ENCODE data around the gene PHLDA1. TPM values are rescaled to one million over a fixed set of nuclear protein-coding genes. Genes with fewer than 3 reads are reported as not detected.

The PHLDA1 gene
- total and polyA plus RNA-seq, 7 experiments from 2014 or later, result 0.20 to 25.1 (median 1.5) TPM

DNA sequence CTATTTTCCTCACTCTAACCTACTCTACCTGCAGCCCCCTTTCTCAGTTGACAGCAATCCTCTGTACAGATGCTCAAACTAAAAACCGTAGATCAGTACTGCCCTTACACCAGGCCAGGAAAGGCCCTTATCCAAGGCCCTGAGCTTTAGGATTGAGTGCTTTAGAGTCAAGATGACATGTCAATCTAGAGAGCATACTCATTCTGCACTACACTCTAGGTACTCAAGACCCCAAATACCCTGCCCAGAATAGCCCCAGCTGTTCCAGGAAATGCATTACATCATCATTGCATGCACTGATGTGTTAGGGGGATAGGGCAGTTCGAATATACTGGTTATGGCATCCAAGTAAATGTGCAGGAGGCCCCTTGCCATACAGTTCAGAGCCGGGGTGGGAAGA lies 3.5 kb upstream of the PHLDA1 start:
- H3K9me3 Mint-ChIP-seq, result peaks cover 0 to 2% (median 0%) of the 10 kb centered on the region in 11 donors
- POLR2A ChIA-PET, result no interaction called here
- no peak overlapping the region for H3K27ac Mint-ChIP-seq
- no peaks in the 10 kb centered on the region for H3K27me3 ChIP-seq (ENCODE audit: control insufficient read depth in 2 of 2, insufficient read depth in 2 of 2, low read length in 2 of 2)
- no peak overlapping the region for H3K4me3 ChIP-seq (ENCODE audit: low read length)
- H3K27me3 Mint-ChIP-seq, result peaks cover 0 to 5% (median 0%) of the 10 kb centered on the region in 5 donors
- H3K36me3 ChIP-seq (ENCODE audit: control insufficient read depth in 2 of 3, insufficient read depth in 3 of 3, low read length in 3 of 3), result no peaks in the 10 kb centered on the region
- ATAC-seq (no peak), DNase-seq (no peak)
- intact Hi-C loops (cut with micrococcal nuclease), result loop anchor here in 1 of 2 donors (5.0 to 10.0 kb wide), 2 partner anchors 422 to 1350 kb away; no protein-coding TSS in a partner anchor
- peaks cover 5% of the 10 kb centered on the region in 2 donors for H3K4me1 ChIP-seq (ENCODE audit: control insufficient read depth in 2 of 2, insufficient read depth in 2 of 2, low read length in 2 of 2)
- H3K4me3 Mint-ChIP-seq, result no peak overlapping the region
- no peak overlapping the region for H3K27ac ChIP-seq (ENCODE audit: low read depth, low read length)
- H3K36me3 Mint-ChIP-seq, result peaks cover 0 to 6% (median 0%) of the 10 kb centered on the region in 5 donors
- CTCF ChIA-PET, result interaction anchor here (1.1 to 1.5 kb wide), 2 partner anchors 507 to 508 kb away, joined by 4 to 10 read pairs; no protein-coding TSS in a partner anchor
- peaks cover 13 to 39% (median 24%) of the 10 kb centered on the region in 7 donors for H3K4me1 Mint-ChIP-seq
- H3K9me3 ChIP-seq (ENCODE audit: control insufficient read depth in 2 of 3, low read length in 3 of 3), result no peaks in the 10 kb centered on the region

DNA sequence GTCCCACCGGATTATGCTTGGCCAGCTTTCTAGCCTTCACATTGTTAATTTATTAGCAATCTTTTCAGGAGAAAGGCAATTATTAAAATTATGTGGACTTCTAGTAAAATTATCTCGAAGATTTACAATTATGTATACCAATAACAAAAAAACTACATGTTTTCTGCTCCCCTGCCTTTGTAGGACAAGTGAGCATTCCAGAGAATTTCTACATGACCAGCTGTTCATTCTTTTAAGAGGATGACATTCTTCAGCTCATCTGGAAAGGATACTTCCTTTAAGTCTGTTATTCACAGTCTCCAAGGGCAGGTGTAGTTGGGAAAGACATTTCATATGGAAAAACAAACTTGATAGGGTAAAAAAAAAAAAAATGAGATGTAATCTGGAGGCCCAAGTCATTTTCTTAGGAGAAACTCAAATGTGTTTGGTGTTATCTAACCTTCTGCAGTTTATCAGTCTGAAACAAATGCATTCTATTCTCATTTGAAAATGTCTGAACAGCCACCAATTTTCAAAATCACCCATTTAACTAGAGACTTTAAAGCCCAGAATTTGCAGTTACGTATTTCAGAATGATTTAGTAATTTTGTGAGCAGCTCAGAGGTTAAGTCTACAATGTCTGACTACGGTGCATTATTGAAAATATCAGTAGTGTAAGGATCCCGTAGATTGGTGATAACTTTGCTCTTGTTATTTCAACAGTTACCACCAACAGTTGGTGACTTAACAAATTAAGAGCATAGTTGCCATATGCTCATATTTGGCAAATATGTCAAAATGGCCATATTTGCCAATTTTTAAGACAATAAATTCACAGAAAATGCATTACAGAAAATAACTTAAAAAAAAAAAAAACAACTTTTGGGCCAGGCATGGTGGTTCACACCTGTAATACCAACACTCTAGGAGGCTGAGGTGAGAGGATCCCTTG lies 1.8 kb upstream of the PHLDA1 start:
- ATAC-seq, result no peak
- peak overlapping the region in 6 of 9 donors; percentile 79 to 98 (median 90) for H3K27ac Mint-ChIP-seq
- H3K4me1 ChIP-seq (ENCODE audit: control insufficient read depth in 2 of 2, insufficient read depth in 2 of 2, low read length in 2 of 2), result peaks cover 5% of the 10 kb centered on the region in 2 donors
- H3K4me3 Mint-ChIP-seq, result peak overlapping the region in 7 of 10 donors; percentile 85 to 98 (median 94)
- H3K36me3 Mint-ChIP-seq, result peaks cover 0 to 18% (median 0%) of the 10 kb centered on the region in 5 donors
- peaks cover 0 to 5% (median 0%) of the 10 kb centered on the region in 5 donors for H3K27me3 Mint-ChIP-seq
- H3K27me3 ChIP-seq (ENCODE audit: control insufficient read depth in 2 of 2, insufficient read depth in 2 of 2, low read length in 2 of 2), result no peaks in the 10 kb centered on the region
- no peaks in the 10 kb centered on the region for H3K9me3 ChIP-seq (ENCODE audit: control insufficient read depth in 2 of 3, low read length in 3 of 3)
- no peaks in the 10 kb centered on the region for H3K36me3 ChIP-seq (ENCODE audit: control insufficient read depth in 2 of 3, insufficient read depth in 3 of 3, low read length in 3 of 3)
- H3K27ac ChIP-seq (ENCODE audit: low read depth, low read length), result no peak overlapping the region
- no peak for DNase-seq
- ChIA-PET POLR2A (interaction anchor here (0.6 to 1.3 kb wide), 3 partner anchors 110 to 522 kb away, joined by 3 to 5 read pairs (median 4); partner anchors contain the start of gene KRR1), CTCF (interaction anchor here (0.6 to 1.0 kb wide), 3 partner anchors 506 to 551 kb away, joined by 3 to 6 read pairs (median 3); no protein-coding TSS in a partner anchor)
- H3K9me3 Mint-ChIP-seq, result peaks cover 0 to 2% (median 0%) of the 10 kb centered on the region in 11 donors
- intact Hi-C loops (cut with micrococcal nuclease), result loop anchor here (5.0 to 10.0 kb wide), 5 partner anchors 91 to 1349 kb away; partner anchors contain the start of genes BBS10 (in 1 of the 2) and ZDHHC17 (in 1 of the 2)
- no peak overlapping the region for H3K4me3 ChIP-seq (ENCODE audit: low read length)
- H3K4me1 Mint-ChIP-seq, result peaks cover 13 to 50% (median 30%) of the 10 kb centered on the region in 7 donors

- peaks cover 0 to 20% (median 0%) of the 10 kb centered on the region in 5 donors for H3K36me3 Mint-ChIP-seq
- intact Hi-C loops (cut with micrococcal nuclease), result loop anchor here (5.0 to 10.0 kb wide), 5 partner anchors 90 to 1348 kb away; partner anchors contain the start of genes BBS10 (in 1 of the 2) and ZDHHC17 (in 1 of the 2)
- no peaks in the 10 kb centered on the region for H3K9me3 ChIP-seq (ENCODE audit: control insufficient read depth in 2 of 3, low read length in 3 of 3)
- CTCF ChIA-PET, result interaction anchor here (0.6 to 1.5 kb wide), 9 partner anchors 11 to 550 kb away, joined by 3 to 6 read pairs (median 3); partner anchors contain the start of gene KRR1
- H3K27me3 Mint-ChIP-seq, result peaks cover 0 to 5% (median 0%) of the 10 kb centered on the region in 5 donors
- DNase-seq (peak in 6 of 9 donors; percentile 3 to 35 (median 24)), ATAC-seq (peak; percentile 21)
- H3K27me3 ChIP-seq (ENCODE audit: control insufficient read depth in 2 of 2, insufficient read depth in 2 of 2, low read length in 2 of 2), result no peaks in the 10 kb centered on the region
- peaks cover 0 to 2% (median 0%) of the 10 kb centered on the region in 11 donors for H3K9me3 Mint-ChIP-seq
- H3K36me3 ChIP-seq (ENCODE audit: control insufficient read depth in 2 of 3, insufficient read depth in 3 of 3, low read length in 3 of 3), result no peaks in the 10 kb centered on the region
- H3K4me3 ChIP-seq (ENCODE audit: low read length), result peak overlapping the region; percentile 76
- peak overlapping the region; percentile 85 to 98 (median 93) for H3K4me3 Mint-ChIP-seq
- POLR2A ChIA-PET, result interaction anchor here (0.6 to 2.7 kb wide), 9 partner anchors 12 to 731 kb away, joined by 3 to 15 read pairs (median 5); partner anchors contain the start of genes GLIPR1L2, KRR1, NAP1L1 and OSBPL8
- peak overlapping the region; percentile 74 for H3K27ac ChIP-seq (ENCODE audit: low read depth, low read length)
- peak overlapping the region; percentile 74 to 98 (median 82) for H3K27ac Mint-ChIP-seq
- peaks cover 5% of the 10 kb centered on the region in 2 donors for H3K4me1 ChIP-seq (ENCODE audit: control insufficient read depth in 2 of 2, insufficient read depth in 2 of 2, low read length in 2 of 2)
- peaks cover 8 to 52% (median 26%) of the 10 kb centered on the region in 7 donors for H3K4me1 Mint-ChIP-seq
Measured at GRCh38 chr12:76032043-76032981, 736 bp upstream of the PHLDA1 start.

DNA sequence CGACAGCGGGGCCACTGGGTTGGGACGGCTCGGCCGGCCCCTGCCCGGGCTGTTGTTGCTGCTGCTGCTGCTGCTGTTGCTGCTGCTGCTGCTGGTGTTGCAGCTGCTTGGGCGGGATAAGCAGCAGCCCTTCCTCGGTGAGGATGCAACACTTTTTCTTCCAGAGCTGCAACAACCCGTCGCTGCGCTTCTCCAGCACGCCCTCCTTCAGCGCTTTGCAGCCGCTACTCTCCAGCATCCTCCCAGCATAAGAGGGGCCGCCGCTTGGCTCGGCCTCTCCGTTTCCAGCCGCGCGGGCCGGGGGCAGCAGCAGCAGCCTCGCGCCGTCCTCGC lies 529 bp downstream of the PHLDA1 start:
- Histone ChIP-seq H3K4me1 (ENCODE audit: control insufficient read depth in 2 of 2, insufficient read depth in 2 of 2, low read length in 2 of 2) (peaks cover 5% of the 10 kb centered on the region in 2 donors), H3K9me3 (ENCODE audit: control insufficient read depth in 2 of 3, low read length in 3 of 3) (no peaks in the 10 kb centered on the region), H3K36me3 (ENCODE audit: control insufficient read depth in 2 of 3, insufficient read depth in 3 of 3, low read length in 3 of 3) (no peaks in the 10 kb centered on the region), H3K4me3 (ENCODE audit: low read length) (peak overlapping the region; percentile 76), H3K27ac (ENCODE audit: low read depth, low read length) (peak overlapping the region; percentile 74), H3K27me3 (ENCODE audit: control insufficient read depth in 2 of 2, insufficient read depth in 2 of 2, low read length in 2 of 2) (no peaks in the 10 kb centered on the region)
- Mint-ChIP-seq H3K36me3 (peaks cover 0 to 20% (median 0%) of the 10 kb centered on the region in 5 donors), H3K9me3 (peaks cover 0 to 2% (median 0%) of the 10 kb centered on the region in 11 donors), H3K27me3 (peaks cover 0 to 5% (median 0%) of the 10 kb centered on the region in 5 donors), H3K4me1 (peaks cover 5 to 62% (median 23%) of the 10 kb centered on the region in 7 donors), H3K27ac (peak overlapping the region in 6 of 9 donors; percentile 34 to 98 (median 78)), H3K4me3 (peak overlapping the region; percentile 85 to 98 (median 93))
- ChIA-PET CTCF (interaction anchor here (1.2 to 1.5 kb wide), 3 partner anchors 316 to 546 kb away, joined by 3 to 4 read pairs (median 4); partner anchors contain the start of gene KRR1), POLR2A (interaction anchor here (0.7 to 2.7 kb wide), 8 partner anchors 9 to 640 kb away, joined by 3 to 15 read pairs (median 5); partner anchors contain the start of genes GLIPR1L2, KRR1, NAP1L1 and OSBPL8)
- ATAC-seq (no peak), DNase-seq (peak in 1 of 9 donors; percentile 7)
- intact Hi-C loops (cut with micrococcal nuclease), result loop anchor here (1.0 to 10.0 kb wide), 17 partner anchors 11 to 1346 kb away; partner anchors contain the start of genes KRR1 (in 2 of the 2), NAP1L1 (in 2 of the 2), OSBPL8 (in 2 of the 2) and ZDHHC17 (in 2 of the 2)

DNA sequence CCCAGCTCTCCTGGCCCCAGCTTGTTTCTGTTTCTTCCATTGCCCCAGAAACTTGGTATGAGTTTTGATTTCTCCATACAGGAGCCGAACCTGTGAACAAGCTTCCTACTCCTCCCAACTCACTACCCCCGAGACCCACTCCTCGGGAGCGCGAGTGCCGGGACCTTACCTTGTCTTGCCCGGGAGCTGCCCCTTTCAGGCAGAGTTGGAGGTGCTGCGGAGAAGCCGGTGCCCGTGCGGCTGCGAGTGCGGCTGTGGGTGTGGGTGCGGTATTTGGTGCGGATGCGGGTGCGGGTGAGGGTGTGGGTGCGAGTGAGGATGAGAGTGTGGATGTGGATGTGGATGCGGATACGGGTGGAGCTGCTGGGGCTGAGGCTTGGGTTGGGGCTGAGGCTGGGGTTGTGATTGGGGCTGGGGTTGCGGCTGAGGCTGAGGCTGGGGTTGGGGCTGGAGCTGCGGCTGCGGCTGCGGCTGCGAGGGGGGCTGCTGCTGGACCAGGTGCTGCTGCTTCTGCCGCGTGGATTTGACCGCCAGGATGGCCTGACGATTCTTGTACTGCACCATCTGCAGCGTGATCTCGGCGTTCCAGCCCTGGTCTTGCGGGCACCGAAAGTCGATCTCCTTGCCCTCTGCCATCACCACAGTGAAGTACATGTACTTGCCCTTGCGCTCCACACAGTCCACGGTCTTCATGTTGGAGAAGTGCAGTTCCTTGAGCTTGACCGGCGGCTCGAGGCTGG lies 1.1 kb downstream of the PHLDA1 start:
- H3K27me3 ChIP-seq (ENCODE audit: control insufficient read depth in 2 of 2, insufficient read depth in 2 of 2, low read length in 2 of 2), result no peaks in the 10 kb centered on the region
- ChIA-PET CTCF (interaction anchor here (1.3 kb wide), 1 partner anchor 519 kb away, joined by 4 read pairs; the partner anchor contains the start of gene KRR1), POLR2A (interaction anchor here (0.7 to 2.7 kb wide), 6 partner anchors 10 to 549 kb away, joined by 3 to 15 read pairs (median 6); partner anchors contain the start of genes KRR1, NAP1L1 and OSBPL8)
- no peaks in the 10 kb centered on the region for H3K36me3 ChIP-seq (ENCODE audit: control insufficient read depth in 2 of 3, insufficient read depth in 3 of 3, low read length in 3 of 3)
- intact Hi-C loops (cut with micrococcal nuclease), result loop anchor here (1.0 to 10.0 kb wide), 17 partner anchors 10 to 1346 kb away; partner anchors contain the start of genes KRR1 (in 2 of the 2), NAP1L1 (in 2 of the 2), OSBPL8 (in 2 of the 2) and ZDHHC17 (in 2 of the 2)
- Mint-ChIP-seq H3K4me1 (peaks cover 5 to 64% (median 23%) of the 10 kb centered on the region in 7 donors), H3K27me3 (peaks cover 0 to 5% (median 0%) of the 10 kb centered on the region in 5 donors), H3K4me3 (peak overlapping the region; percentile 85 to 98 (median 93)), H3K36me3 (peaks cover 0 to 18% (median 0%) of the 10 kb centered on the region in 5 donors), H3K27ac (peak overlapping the region; percentile 40 to 98 (median 76)), H3K9me3 (peaks cover 0 to 2% (median 0%) of the 10 kb centered on the region in 11 donors)
- H3K9me3 ChIP-seq (ENCODE audit: control insufficient read depth in 2 of 3, low read length in 3 of 3), result no peaks in the 10 kb centered on the region
- peaks cover 5% of the 10 kb centered on the region in 2 donors for H3K4me1 ChIP-seq (ENCODE audit: control insufficient read depth in 2 of 2, insufficient read depth in 2 of 2, low read length in 2 of 2)
- no peak for ATAC-seq
- peak overlapping the region; percentile 76 for H3K4me3 ChIP-seq (ENCODE audit: low read length)
- peak; percentile 18 to 75 (median 44) for DNase-seq
- peak overlapping the region; percentile 74 for H3K27ac ChIP-seq (ENCODE audit: low read depth, low read length)
